ENCODE measurements around the gene PCDH15.

- TF ChIP-seq POLR2A (IDR thresholded peaks at IDR 0.05) (no peak), POLR2AphosphoS5 (IDR thresholded peaks at IDR 0.05) (no peak)
- TF ChIP-seq, protein P1, sequence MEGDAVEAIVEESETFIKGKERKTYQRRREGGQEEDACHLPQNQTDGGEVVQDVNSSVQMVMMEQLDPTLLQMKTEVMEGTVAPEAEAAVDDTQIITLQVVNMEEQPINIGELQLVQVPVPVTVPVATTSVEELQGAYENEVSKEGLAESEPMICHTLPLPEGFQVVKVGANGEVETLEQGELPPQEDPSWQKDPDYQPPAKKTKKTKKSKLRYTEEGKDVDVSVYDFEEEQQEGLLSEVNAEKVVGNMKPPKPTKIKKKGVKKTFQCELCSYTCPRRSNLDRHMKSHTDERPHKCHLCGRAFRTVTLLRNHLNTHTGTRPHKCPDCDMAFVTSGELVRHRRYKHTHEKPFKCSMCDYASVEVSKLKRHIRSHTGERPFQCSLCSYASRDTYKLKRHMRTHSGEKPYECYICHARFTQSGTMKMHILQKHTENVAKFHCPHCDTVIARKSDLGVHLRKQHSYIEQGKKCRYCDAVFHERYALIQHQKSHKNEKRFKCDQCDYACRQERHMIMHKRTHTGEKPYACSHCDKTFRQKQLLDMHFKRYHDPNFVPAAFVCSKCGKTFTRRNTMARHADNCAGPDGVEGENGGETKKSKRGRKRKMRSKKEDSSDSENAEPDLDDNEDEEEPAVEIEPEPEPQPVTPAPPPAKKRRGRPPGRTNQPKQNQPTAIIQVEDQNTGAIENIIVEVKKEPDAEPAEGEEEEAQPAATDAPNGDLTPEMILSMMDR (IDR thresholded peaks at IDR 0.05): no peak
Observed at GRCh38 chr10:54477738-54478137, 323.3 kb downstream of the PCDH15 start.
